Activated CD8-positive, alpha-beta memory T cell treated with anti-CD3 and anti-CD28 coated beads, Interleukin-2, amount 50 U/mL, for 24 hours (primary cell): ENCODE results near the gene EXOSC9.

ENCODE experiments used
- DNase-seq: peaks from one replicate; pipeline ENCODE4 v3.0.0-alpha.2; 2020; ENCODE audit errors: extremely low read depth

EXOSC9 gene

GRCh38 chr4:121789455-121789854 is 11.7 kb upstream of the EXOSC9 start:
- DNase-seq, result no peak

- no peak for DNase-seq
Observed at GRCh38 chr4:121789960-121790829, 10.9 kb upstream of the EXOSC9 start.

GRCh38 chr4:121790976-121791375 is 10.1 kb upstream of the EXOSC9 start:
- no peak for DNase-seq

GRCh38 chr4:121791481-121791880 is 9.6 kb upstream of the EXOSC9 start:
- no peak for DNase-seq

- no peak for DNase-seq
Observed at GRCh38 chr4:121792966-121793365, 8.2 kb upstream of the EXOSC9 start.

GRCh38 chr4:121794505-121795188 is 6.5 kb upstream of the EXOSC9 start:
- no peak for DNase-seq

GRCh38 chr4:121796283-121796682 is 4.8 kb upstream of the EXOSC9 start:
- no peak for DNase-seq

- DNase-seq, result no peak
Observed at GRCh38 chr4:121799208-121799823, 1.8 kb upstream of the EXOSC9 start.

- DNase-seq, result no peak
Observed at GRCh38 chr4:121799867-121800501, 1.1 kb upstream of the EXOSC9 start.

GRCh38 chr4:121800638-121800960 is 524 bp upstream of the EXOSC9 start:
- DNase-seq, result no peak

- DNase-seq, result no peak
Observed at GRCh38 chr4:121801715-121802075, 572 bp downstream of the EXOSC9 start.

- no peak for DNase-seq
Observed at GRCh38 chr4:121806411-121806810, 5.3 kb downstream of the EXOSC9 start.

GRCh38 chr4:121811122-121811521 is 10.0 kb downstream of the EXOSC9 start:
- no peak for DNase-seq

GRCh38 chr4:121814756-121815155 is 13.6 kb downstream of the EXOSC9 start:
- DNase-seq, result no peak

GRCh38 chr4:121817006-121817405 is 15.9 kb downstream of the EXOSC9 start:
- no peak for DNase-seq

GRCh38 chr4:121817701-121818100 is 16.6 kb downstream of the EXOSC9 start:
- DNase-seq, result no peak

GRCh38 chr4:121818215-121818614 is 17.1 kb downstream of the EXOSC9 start:
- no peak for DNase-seq

- no peak for DNase-seq
Observed at GRCh38 chr4:121819216-121819965, 18.3 kb downstream of the EXOSC9 start.

GRCh38 chr4:121822047-121822446 is 20.9 kb downstream of the EXOSC9 start:
- DNase-seq, result no peak

GRCh38 chr4:121822796-121823504 is 21.8 kb downstream of the EXOSC9 start:
- DNase-seq, result no peak
